GM18870 (cell line): ENCODE results near the gene CHST12.
"Not testable (repeated sequence)": the region's sequence is repeated elsewhere in the genome, so short reads cannot be mapped to it uniquely, and the experiment has no call there.

Experiments used
- ATAC-seq: cut with Tn5 transposase; IDR thresholded peaks from one replicate; pipeline ENCODE4 v1.9.1; 2021; ENCODE audit warnings: moderate library complexity; ENCODE audit not compliant: unreplicated experiment

CHST12 gene

GRCh38 chr7:2453849-2454248, 50.4 kb downstream of the CHST12 start:
- ATAC-seq = not testable (repeated sequence)

GRCh38 chr7:2459674-2460073, 56.3 kb downstream of the CHST12 start:
- no peak for ATAC-seq

- ATAC-seq = no peak
Observed at GRCh38 chr7:2460188-2460587, 56.8 kb downstream of the CHST12 start.

GRCh38 chr7:2460641-2461040, 57.2 kb downstream of the CHST12 start:
- no peak for ATAC-seq

GRCh38 chr7:2461268-2462026, 58.0 kb downstream of the CHST12 start:
- no peak for ATAC-seq

GRCh38 chr7:2462731-2463130, 59.3 kb downstream of the CHST12 start:
- no peak for ATAC-seq

- ATAC-seq = no peak
Observed at GRCh38 chr7:2465928-2466327, 62.5 kb downstream of the CHST12 start.

- ATAC-seq = no peak
Observed at GRCh38 chr7:2466675-2467074, 63.3 kb downstream of the CHST12 start.

- ATAC-seq = no peak
Observed at GRCh38 chr7:2468227-2468626, 64.8 kb downstream of the CHST12 start.

GRCh38 chr7:2469460-2470203, 66.2 kb downstream of the CHST12 start:
- ATAC-seq = not testable (repeated sequence)

- no peak for ATAC-seq
Observed at GRCh38 chr7:2470204-2471021, 67.0 kb downstream of the CHST12 start.

- no peak for ATAC-seq
Observed at GRCh38 chr7:2471022-2471329, 67.6 kb downstream of the CHST12 start.

GRCh38 chr7:2471396-2471795, 68.0 kb downstream of the CHST12 start:
- no peak for ATAC-seq

- no peak for ATAC-seq
Observed at GRCh38 chr7:2472739-2473138, 69.3 kb downstream of the CHST12 start.

GRCh38 chr7:2473496-2474180, 70.2 kb downstream of the CHST12 start:
- no peak for ATAC-seq

GRCh38 chr7:2474224-2474623, 70.8 kb downstream of the CHST12 start:
- ATAC-seq = no peak

- ATAC-seq = no peak
Observed at GRCh38 chr7:2474813-2475677, 71.6 kb downstream of the CHST12 start.

GRCh38 chr7:2475678-2476015, 72.2 kb downstream of the CHST12 start:
- ATAC-seq = no peak

- ATAC-seq = no peak
Observed at GRCh38 chr7:2476298-2476697, 72.9 kb downstream of the CHST12 start, which contains the start of gene GRIFIN. Gene GRIFIN (minus strand): TSS chr7:2476398. CDS start chr7:2476383, 15 bp downstream.

- ATAC-seq = no peak
Observed at GRCh38 chr7:2476776-2477446, 73.5 kb downstream of the CHST12 start.
